Measurements from ENCODE around the gene LRRC75B.
"Not testable (repeated sequence)": the region's sequence is repeated elsewhere in the genome, so short reads cannot be mapped to it uniquely, and the experiment has no call there.

Gene LRRC75B

GRCh38 chr22:24552503-24553286, 40.2 kb downstream of the LRRC75B start:
- not testable (repeated sequence) for DNase-seq

- DNase-seq = no peak
These were observed 41.9 kb downstream of the LRRC75B start for GRCh38 chr22:24550902-24551435.

- DNase-seq = no peak
These were observed 42.6 kb downstream of the LRRC75B start for GRCh38 chr22:24550028-24550901.

GRCh38 chr22:24548812-24549211, 44.1 kb downstream of the LRRC75B start:
- DNase-seq = no peak

DNA sequence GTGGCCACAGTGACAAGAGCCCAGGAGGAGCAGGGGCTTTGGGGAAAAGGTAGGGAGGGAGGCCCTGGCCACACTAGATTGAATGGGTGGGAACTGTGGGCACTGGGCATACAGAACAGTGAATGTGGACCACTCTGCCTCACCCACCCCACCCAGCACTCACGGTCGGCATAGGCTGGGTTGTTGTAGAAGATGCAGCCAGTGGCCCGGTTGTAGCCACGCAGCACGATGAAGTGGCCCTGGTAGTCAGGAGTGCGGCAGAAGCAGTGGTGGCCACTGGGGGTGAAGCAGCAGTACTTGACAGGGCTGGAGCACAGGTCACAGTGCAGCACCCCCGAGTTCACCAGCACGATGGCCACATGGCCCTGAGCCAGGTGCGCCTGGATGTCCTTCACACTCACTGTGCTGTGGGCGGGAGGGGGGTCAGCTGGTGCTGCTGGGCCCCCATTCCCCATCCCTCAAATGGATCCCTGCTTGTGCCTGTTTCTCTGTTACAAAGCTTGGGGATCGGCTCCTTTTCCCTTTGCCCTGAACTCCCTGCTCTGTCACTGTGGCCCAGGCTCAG, 49.1 kb downstream of the LRRC75B start:
- no peak for DNase-seq

DNA sequence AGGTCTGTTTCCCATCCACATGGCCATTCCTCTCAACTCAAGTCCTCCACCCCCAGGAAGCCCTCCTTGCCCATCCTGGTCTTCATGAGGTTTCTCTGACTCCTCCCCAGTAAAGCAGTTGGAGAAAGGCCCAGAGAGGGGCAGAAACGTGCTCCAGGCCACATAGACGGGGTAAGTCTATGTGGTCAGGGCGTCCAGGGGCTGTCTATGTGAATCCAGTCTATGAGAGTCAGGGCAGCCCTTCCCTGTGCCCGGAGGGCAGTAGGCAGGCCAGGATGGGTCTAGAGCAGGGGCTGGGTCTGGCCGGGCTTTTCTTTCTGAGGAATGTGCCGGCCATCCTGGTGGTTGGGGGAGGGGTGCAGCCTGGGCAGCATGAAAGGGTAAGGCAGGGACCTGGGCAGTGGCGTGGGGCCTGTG, 49.7 kb downstream of the LRRC75B start:
- DNase-seq = no peak

DNA sequence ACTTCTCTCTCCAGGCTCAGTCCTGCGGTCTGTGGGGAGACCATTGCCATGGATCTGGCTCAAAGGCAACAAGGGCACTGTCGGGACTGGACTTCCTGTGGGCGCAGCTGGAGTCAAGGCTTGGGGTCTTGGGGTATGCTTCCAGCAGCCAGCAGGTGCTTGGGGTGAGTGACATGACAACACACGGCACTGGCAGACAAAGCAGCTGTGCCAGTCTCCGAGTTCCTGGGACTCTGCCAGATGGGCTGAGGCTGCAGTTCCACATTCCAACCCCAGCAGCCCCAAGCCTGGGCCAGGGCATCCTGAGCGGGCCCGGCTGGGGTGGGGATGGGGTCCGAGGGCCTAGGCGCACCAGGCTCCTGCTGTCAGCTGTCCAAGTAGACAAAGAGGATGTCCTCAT, 50.2 kb downstream of the LRRC75B start:
- DNase-seq = no peak

DNA sequence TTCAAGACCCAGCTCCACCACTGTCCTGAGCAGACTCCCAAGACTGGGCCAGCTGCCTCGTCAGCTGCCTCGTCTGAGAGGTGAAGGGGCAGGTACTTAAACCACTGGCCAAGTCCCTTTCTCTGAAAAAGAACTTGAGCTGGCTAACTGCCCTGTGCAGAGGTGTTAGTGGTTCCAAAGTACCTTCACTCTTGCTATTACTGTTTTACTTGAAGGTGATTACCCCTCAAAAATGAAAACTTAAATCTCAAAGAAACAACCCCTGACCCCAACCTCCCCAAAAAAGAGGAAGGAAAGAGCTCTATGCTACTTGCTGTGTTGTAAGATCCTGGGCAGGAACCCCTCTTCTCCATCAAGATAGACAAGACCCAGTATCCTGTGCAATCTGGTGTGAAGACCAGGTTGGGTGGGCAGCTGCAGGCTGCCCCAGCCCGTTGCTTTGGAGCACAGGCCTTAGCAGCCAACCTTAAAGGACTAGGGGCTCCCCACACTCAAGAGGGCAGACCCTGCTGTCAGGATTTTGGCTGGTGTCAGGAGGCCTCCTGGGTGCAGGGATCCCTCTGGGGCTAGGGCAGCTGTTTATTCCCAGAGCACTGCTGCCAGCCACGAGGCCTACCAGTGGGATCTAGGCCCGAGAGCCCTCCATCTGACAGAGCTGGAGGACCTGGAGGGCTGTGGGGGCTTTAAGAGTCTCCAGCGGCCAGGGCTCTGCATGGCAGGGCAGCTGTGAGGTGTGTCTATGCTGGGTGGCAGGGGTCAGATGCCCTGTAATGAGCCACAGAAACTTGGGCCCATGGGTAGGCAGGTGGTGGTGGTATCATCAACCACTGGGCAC, 51.0 kb downstream of the LRRC75B start:
- DNase-seq = no peak

- DNase-seq = no peak
These were observed 52.4 kb downstream of the LRRC75B start for GRCh38 chr22:24540470-24540869.

DNA sequence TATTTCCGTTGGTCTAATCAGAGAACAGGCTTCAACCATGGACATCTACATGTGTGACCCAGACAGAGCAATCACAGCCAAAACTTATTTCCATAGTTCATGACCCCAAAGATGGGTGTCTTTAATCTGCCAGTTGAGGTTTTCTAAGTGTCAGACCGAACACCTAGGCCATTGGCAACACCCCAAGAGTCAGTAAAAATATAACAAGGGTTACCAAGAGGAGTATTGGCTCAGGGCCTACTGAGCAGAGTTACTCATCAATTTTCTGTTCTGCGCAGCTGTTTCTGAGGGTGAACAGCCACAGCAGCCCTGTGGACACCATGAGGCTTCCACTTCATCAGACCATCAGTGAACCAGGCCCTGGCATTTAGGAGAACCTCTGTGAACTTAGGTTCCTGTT, 56.8 kb downstream of the LRRC75B start:
- DNase-seq = no peak
